IPS-18c (cell line): Measurements from ENCODE around the gene ONECUT1.

Source experiments
- H3K4me3 ChIP-seq: 2 replicates; pipeline ENCODE4 v1.7.0; 2013; ENCODE audit warnings: low read depth, mild to moderate bottlenecking, low read length, moderate library complexity; ENCODE audit not compliant: insufficient read depth
- H3K9me3 ChIP-seq: one replicate; pipeline ENCODE4 v1.6.1; 2013; ENCODE audit warnings: mild to moderate bottlenecking, low read length, moderate library complexity; ENCODE audit not compliant: control insufficient read depth, insufficient read depth

The ONECUT1 gene

DNA sequence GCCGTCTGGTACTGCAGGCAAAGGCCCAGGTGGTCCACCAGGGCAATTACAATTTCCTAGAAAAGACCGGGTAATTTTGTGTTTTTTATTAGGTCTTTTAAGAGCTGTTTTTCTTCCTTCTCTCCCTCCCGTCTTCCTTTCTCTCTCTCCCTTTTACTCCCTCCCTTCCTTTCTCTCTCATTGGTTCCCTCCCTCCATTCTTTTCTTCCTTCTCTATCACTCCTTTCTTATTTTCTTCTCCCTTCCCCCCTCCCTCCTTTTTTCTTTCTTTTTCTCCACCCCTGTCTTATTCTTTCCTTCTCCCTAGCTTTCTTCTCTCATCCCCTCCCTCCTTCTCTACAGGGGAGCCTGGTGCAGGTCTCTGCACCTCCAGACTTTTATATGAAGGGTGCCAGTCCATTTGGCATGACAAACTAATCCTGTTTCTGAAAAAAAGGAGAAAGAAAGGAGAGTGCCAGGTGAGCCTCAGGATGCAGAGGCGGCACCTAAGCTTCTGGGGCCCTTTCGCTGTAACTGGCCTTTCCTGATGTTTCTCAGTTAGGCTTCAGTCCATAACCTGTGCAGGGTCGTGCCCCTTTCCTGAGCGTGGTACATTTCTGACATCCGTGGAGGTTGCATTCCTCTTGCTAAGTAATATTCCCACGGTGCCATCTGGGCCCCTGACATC is 9.1 kb upstream of the ONECUT1 start:
- Histone ChIP-seq H3K4me3 (peak overlapping the region; percentile 28; the same call in 1 of the 2 replicates), H3K9me3 (no peaks in the 10 kb centered on the region)

DNA sequence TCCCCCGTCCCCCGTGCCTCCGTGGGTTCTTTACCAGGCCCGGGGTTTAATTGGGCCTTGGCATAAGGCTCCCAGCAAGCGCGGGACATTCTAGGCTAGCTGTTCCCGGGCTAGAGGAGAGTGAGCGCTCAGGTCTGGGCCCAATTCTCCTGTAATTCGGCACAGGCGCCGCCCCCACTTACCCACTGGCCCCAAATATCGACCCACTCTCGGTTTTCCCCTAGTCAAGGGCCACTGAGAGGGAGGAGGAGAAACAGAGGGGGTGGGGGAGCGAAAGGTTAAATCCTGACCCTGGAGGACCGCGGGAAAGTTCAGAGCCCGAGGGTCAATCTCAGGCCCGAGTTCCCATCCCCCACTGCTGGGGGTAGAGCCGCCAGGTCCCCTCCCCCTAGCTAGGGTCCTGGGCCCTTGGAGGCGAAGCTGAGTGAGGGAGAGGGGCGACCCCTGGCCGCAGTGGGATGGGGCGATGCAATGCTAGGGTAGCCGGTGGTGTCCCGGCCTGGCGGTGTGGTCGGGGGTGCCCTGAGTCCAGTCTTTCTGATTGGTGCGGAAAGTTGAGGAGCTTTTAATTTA is 8.5 kb upstream of the ONECUT1 start:
- H3K4me3 ChIP-seq, result peak overlapping the region; percentile 28

GRCh38 chr15:52797625-52798501 is 7.7 kb upstream of the ONECUT1 start:
- Histone ChIP-seq H3K4me3 (peak overlapping the region; percentile 28; the same call in 1 of the 2 replicates), H3K9me3 (no peaks in the 10 kb centered on the region)

More for the DNA sequence above, 8.5 kb upstream of the ONECUT1 start:
- H3K9me3 ChIP-seq, result no peaks in the 10 kb centered on the region

- Histone ChIP-seq H3K9me3 (no peaks in the 10 kb centered on the region), H3K4me3 (no peak overlapping the region)
Observed at GRCh38 chr15:52796753-52797520, 6.8 kb upstream of the ONECUT1 start.

- H3K9me3 ChIP-seq, result no peaks in the 10 kb centered on the region
- no peak overlapping the region for H3K4me3 ChIP-seq
Observed at GRCh38 chr15:52796228-52796521, 6.0 kb upstream of the ONECUT1 start.

DNA sequence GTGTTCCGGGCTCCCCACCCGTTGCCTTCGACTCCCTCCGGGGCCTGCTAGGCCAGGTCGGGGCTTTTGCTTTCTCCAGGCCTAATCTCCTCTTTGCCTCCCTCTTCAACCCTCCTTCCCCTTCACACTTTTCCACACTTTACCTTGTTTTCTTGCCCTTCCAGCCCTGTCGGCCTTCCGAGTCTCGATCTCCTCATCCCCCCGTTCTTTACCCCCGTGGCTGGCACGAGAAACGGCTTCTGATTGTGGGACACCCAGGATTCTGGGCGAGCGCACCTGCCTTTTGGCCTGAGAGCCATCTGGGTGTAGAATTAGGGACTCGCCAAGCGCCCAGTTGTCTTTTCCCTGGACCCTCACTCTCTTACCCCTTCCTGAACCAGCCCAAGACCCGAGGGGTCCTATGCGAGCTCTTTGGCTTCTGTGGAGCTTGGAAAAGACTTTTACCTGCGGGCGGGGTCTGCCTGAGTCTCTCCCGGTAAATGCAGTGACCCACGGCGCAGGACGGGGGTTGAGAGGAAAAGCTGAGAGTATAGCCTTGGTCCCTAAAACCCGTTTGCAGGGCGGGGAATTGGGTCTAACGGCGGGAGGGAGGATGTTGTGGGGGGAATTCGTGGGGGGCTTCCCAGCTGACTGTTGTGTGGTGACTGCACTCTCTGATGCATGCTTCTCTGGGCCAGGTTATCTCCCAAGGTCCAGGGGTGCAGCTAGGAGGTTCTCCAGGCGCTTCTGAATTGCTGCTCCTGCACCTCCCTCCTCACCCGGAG is 5.5 kb upstream of the ONECUT1 start:
- Histone ChIP-seq H3K9me3 (no peaks in the 10 kb centered on the region), H3K4me3 (no peak overlapping the region)

DNA sequence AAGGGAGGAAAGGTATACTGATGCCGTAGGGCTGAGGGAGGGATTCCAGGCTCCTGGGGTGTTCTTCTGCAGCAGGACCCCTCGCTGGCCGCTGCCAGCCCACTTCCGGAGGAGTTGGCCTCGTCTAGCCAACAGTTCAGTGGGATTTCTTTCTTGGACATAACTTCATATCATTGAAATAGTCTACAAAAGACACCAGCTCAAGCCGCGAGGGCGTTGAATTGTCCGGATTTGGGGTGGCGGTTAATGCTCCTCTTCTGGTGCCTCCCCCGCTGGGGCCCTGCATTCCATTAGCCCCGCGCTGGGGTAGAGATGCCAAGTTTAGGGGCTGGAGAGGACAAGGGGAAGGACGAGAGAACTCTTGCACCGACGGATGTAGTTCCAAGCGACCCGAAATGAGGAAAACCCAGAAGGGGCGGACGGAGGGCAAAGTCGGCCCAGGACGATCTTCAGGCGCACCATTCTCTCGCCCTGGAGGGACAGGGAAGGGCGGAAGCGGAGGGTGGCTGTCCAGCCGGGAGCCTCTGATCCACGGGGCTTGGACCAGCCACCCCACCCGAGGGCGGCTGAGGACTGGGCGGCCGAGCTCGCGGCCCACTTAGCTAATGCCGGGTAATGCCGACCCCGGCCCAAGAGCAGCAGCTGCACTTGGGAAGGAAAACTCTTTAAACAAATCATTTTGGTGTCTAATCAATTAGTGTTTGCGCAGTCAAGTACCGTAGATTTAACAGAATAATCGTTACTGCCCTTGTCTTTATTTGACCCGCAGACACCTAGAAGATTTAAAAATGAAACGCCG is 4.7 kb upstream of the ONECUT1 start:
- Histone ChIP-seq H3K9me3 (no peaks in the 10 kb centered on the region), H3K4me3 (peak overlapping the region; percentile 4; the same call in 1 of the 2 replicates)

GRCh38 chr15:52791776-52792175 is 1.6 kb upstream of the ONECUT1 start:
- no peak overlapping the region for H3K4me3 ChIP-seq

GRCh38 chr15:52790941-52791751 is 1.0 kb upstream of the ONECUT1 start:
- peak overlapping the region; percentile 51 for H3K4me3 ChIP-seq
- no peaks in the 10 kb centered on the region for H3K9me3 ChIP-seq

More at GRCh38 chr15:52791776-52792175, 1.6 kb upstream of the ONECUT1 start:
- H3K9me3 ChIP-seq, result no peaks in the 10 kb centered on the region

GRCh38 chr15:52789601-52790168 is 451 bp downstream of the ONECUT1 start:
- Histone ChIP-seq H3K4me3 (peak overlapping the region; percentile 41), H3K9me3 (no peaks in the 10 kb centered on the region)

DNA sequence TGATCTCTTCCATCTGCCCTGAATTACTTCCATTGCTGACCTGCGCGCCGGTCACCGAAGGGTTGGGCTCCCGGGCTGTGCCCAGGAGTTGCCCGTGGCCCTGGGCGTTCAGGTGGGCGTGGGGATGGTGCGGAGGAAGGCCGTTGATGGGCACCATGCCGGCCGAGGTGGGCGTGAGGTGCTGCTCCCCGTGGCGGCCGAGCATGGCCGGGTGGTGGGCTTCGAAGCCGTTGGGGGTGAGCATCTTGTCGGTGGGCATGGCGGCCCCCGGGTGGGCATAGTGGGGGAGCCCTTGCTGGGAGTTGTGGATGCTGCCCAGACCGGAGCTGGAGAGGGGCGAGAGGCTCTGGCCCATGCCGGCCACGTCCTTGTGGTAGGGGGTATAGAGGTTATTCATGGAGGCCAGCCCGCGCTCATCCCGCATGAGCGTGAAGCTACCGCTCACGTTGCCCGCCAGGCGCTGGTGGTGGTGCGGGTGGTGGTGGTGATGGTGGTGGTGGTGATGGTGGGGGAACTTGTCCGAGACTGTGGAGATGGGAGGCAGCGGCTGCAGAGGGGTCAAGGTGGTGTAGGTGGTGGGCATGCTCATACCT is 1.0 kb downstream of the ONECUT1 start:
- Histone ChIP-seq H3K9me3 (no peaks in the 10 kb centered on the region), H3K4me3 (no peak overlapping the region; the same call in 1 of the 2 replicates)

DNA sequence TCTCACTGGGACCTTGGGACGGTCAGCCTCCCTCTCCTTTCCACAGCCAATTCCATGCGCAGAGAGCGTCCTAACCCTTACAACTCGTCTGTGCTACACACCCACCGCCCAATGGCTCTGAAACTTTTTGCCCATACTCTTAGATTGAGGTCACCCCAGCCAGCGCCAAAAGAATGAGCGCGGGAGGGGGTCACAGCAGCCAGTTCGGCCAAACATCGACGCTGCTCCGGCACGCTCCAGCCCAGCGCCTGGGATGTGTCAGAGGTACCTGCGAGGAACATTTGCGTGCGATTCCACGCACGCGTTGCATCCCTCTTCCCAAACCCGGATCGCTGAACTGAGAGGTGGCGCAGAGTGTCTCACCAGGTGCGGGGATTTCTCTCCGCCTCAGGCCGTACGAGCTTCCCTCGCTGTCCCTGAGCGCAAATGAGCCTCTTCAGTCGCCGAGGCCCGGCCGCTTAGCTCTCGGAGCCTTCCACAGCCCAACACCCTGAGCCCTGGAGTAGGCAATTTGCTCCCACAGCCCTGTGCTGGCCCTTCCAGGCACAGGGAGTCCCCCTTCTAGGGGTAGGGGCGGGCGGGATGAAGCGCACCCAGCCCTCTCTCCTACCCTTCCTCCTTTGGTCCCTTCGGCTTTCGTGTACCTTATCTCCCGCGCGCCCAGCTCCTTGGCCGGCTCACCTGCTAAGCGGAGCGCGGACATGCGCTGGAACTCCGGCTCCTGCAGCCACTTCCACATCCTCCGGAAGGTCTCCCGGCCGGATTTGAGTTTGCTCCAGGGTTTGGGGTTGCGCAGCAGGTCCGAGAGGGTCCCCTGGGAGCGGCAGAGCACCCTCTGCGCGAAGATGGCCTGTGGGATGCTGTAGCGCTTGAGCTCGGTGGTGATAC is 1.8 kb downstream of the ONECUT1 start:
- Histone ChIP-seq H3K4me3 (peak overlapping the region; percentile 20; the same call in 1 of the 2 replicates), H3K9me3 (no peaks in the 10 kb centered on the region)

DNA sequence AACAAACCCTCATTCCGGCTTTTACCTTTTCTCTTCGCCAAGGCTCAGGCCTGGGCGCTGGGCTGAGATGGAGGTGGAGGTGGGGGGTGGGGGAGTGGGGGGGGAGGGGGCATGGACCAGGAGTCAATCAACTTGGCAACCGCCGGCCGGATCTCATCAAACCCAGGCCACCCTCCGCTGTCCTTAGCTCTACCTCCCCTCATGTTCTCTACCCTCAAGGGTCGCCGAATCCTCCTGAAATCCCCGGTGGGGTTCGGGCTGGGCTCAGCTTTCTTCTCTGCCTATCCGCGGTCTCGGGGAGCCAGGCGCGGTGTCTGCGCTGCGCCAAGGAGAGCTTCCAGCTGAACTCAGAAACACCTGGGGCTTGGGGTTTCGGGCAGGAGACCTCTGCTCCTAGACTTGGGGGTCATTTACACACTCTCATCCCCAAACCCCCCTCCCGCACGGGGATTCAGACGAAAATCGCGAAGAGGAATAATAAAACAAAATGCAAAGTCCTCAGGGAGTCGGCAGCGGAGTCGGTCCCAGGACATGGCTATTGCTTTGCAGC is 2.5 kb downstream of the ONECUT1 start:
- peak overlapping the region; percentile 38; the same call in 1 of the 2 replicates for H3K4me3 ChIP-seq
- no peaks in the 10 kb centered on the region for H3K9me3 ChIP-seq

DNA sequence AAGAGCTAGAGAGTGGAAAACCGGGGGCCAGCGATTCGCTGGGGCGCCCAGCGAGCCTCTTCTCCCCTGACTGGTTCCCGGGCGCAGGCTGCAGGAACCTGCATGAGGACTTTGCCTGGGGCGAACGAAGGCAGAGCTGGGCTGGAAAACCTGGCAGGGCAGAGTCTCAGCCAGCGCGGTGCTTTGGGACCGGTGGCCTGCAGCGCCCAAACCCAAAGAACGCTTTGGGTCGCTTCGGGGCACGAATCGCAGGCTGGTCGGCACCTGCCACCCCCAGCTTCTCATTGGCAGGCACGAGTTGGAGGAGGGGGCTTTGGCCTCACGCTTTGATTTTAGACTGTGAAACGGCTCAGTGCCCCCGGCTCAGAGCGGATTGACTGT is 3.0 kb downstream of the ONECUT1 start:
- Histone ChIP-seq H3K4me3 (peak overlapping the region; percentile 38), H3K9me3 (no peaks in the 10 kb centered on the region)
